ENCODE data around the gene OTUD6A. TPM values are rescaled to one million over a fixed set of nuclear protein-coding genes. Genes with fewer than 3 reads are reported as not detected.

OTUD6A gene
- under 0.01 TPM in 1 of 2 replicates, not detected in the other for total RNA-seq

DNA sequence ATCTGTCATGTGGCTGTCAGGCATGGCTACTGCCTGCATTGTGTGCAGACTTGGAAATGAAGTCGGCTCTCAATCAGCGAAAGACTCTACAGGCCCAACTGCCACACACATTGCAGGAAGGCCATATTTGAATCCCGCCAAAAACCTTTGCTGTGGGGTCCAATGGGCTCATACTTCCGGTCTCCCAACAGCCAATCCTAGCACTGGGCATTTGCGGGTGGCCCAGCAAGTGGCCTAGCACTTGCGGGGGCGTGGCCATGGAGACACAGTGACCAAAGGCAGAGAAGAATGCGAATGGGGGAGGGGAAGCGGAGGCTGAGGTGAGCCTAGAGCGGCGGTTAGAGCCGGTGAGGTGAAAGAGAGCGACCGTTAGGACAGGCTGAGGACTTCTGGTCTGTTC lies at the start of gene OTUD6A:
Gene OTUD6A (plus strand): TSS at position 382 of the 400 bp plus-strand sequence. CDS start 68 bp downstream, outside the sequence.

GRCh38 chrX:70049925-70050324 lies 12.3 kb upstream of the OTUD6A start, which contains the start of gene AWAT2:
Gene AWAT2, minus strand, starts transcription at chrX:70049938. Its CDS starts 6 bp downstream, at chrX:70049932.

Other genes starting within 250 kb of the OTUD6A start
- gene AWAT2, start 12.5 kb upstream of the OTUD6A start, total RNA-seq: not detected in 2 replicates
- gene IGBP1, start 71.0 kb downstream of the OTUD6A start, total RNA-seq: 50.7 and 78.6 TPM in 2 replicates
- not detected in 2 replicates for gene DGAT2L6, start 115.0 kb downstream of the OTUD6A start, total RNA-seq
- gene AWAT1, start 172.2 kb downstream of the OTUD6A start, total RNA-seq: not detected in 2 replicates
- gene P2RY4, start 197.7 kb downstream of the OTUD6A start, total RNA-seq: under 0.01 TPM in 1 of 2 replicates, not detected in the other
- gene ARR3, start 205.9 kb downstream of the OTUD6A start, total RNA-seq: not detected in 2 replicates
- gene RAB41, start 219.7 kb downstream of the OTUD6A start, total RNA-seq: not detected in 2 replicates
- 39.2 and 40.3 TPM in 2 replicates for gene PDZD11, start 227.5 kb downstream of the OTUD6A start, total RNA-seq
- 10.9 and 35.3 TPM in 2 replicates for gene KIF4A, start 227.6 kb downstream of the OTUD6A start, total RNA-seq

All from uterine smooth muscle cell (primary cell).